PC-3 (cell line): ENCODE measurements around the gene HRH1.

Experiments used
- CTCF ChIP-seq: fragments of 300-600 bp; sonication (generic); conservative IDR thresholded peaks from 2 replicates; pipeline ENCODE4 v1.5.1; 2017; ENCODE audit warnings: antibody characterized with exemption, low read depth, mild to moderate bottlenecking, low read length
- EZH2 ChIP-seq: fragments of 300-600 bp; sonication (generic); IDR thresholded peaks from one replicate; pipeline ENCODE4 v1.6.1; 2017; ENCODE audit warnings: antibody characterized with exemption, mild to moderate bottlenecking, low read length; ENCODE audit not compliant: unreplicated experiment

GRCh38 chr3:11271986-11272904, 118.0 kb downstream of the HRH1 start, which contains the start of gene ATG7:
- TF ChIP-seq CTCF: no peak
- no peak for TF ChIP-seq EZH2
